SK-N-SH (cell line): ENCODE measurements around the gene PUSL1. TPM values are rescaled to one million over a fixed set of nuclear protein-coding genes. Genes with fewer than 3 reads are reported as not detected.

Experiments used
- CTCF ChIP-seq: fragments of 200-600 bp; sonication (generic); IDR thresholded peaks from 2 replicates; pipeline ENCODE4 v1.6.1; 2017; ENCODE audit warnings: antibody characterized with exemption, mild to moderate bottlenecking, moderate library complexity
- EP300 ChIP-seq, 2 experiments: IDR thresholded peaks; 2 replicates each; pipeline versions ENCODE4 v1.4.0 to v1.6.1; 2012; ENCODE audit warnings: borderline replicate concordance in 1 of 2, low read depth in 1 of 2, low read length in 1 of 2
- FOSL2 ChIP-seq: IDR thresholded peaks from 2 replicates; pipeline ENCODE4 v1.4.0; 2012; ENCODE audit warnings: low read depth, mild to moderate bottlenecking, moderate library complexity, borderline replicate concordance
- FOXM1 ChIP-seq: IDR thresholded peaks from 2 replicates; pipeline ENCODE4 v1.4.0; 2012; ENCODE audit warnings: low read depth, mild to moderate bottlenecking
- GATA2 ChIP-seq: sonication (generic); formaldehyde crosslinking; IDR thresholded peaks from 2 replicates; pipeline ENCODE4 v1.5.0; 2020; ENCODE audit warnings: mild to moderate bottlenecking, missing genetic modification reagents
- IRF3 ChIP-seq: fragments of 150-350 bp; IDR thresholded peaks from 2 replicates; pipeline ENCODE4 v1.6.1; 2016; ENCODE audit warnings: mild to moderate bottlenecking, low read depth, low read length
- MEF2A ChIP-seq: IDR thresholded peaks from 2 replicates; pipeline ENCODE4 v1.4.0; 2012; ENCODE audit warnings: low read depth, borderline replicate concordance
- MXI1 ChIP-seq: IDR thresholded peaks from 2 replicates; pipeline ENCODE4 v1.6.1; 2012; ENCODE audit warnings: mild to moderate bottlenecking, low read depth, low read length, improper control_type of control experiment
- NFIC ChIP-seq: IDR thresholded peaks from 2 replicates; pipeline ENCODE4 v1.4.0; 2012; ENCODE audit warnings: borderline replicate concordance
- SIN3A ChIP-seq: IDR thresholded peaks from 2 replicates; pipeline ENCODE4 v1.6.1; 2012; ENCODE audit warnings: low read depth, mild to moderate bottlenecking, low read length, moderate library complexity, borderline replicate concordance
- SMC3 ChIP-seq: IDR thresholded peaks from 2 replicates; pipeline ENCODE4 v1.6.1; 2012; ENCODE audit warnings: low read depth, low read length, improper control_type of control experiment
- TAF1 ChIP-seq: IDR thresholded peaks from 2 replicates; pipeline ENCODE4 v1.6.1; 2012; ENCODE audit warnings: low read depth, mild to moderate bottlenecking, low read length, moderate library complexity, borderline replicate concordance
- TCF12 ChIP-seq: IDR thresholded peaks from 2 replicates; pipeline ENCODE4 v1.4.0; 2012
- USF1 ChIP-seq: IDR thresholded peaks from 2 replicates; pipeline ENCODE4 v1.4.0; 2012; ENCODE audit warnings: low read depth, borderline replicate concordance
- ZBTB33 ChIP-seq: IDR thresholded peaks from 2 replicates; pipeline ENCODE4 v1.4.0; 2012; ENCODE audit warnings: low read depth, borderline replicate concordance
- polyA plus RNA-seq, 3 experiments: library from polyadenylated mRNA; depleted of rRNA; stranded (reverse); fragments of >200 nt; gene quantifications; 2 replicates each; pipeline ENCODE4 v1.2.3, GENCODE V29; 2012
- small RNA-seq, 7 experiments: library from RNA; depleted of rRNA; stranded (forward); fragments of <200 nt; gene quantifications; one replicate each; pipeline ENCODE3, GENCODE V24; 2012
- TF ChIP-seq, protein P1 (sequence below): IDR thresholded peaks from 2 replicates; pipeline ENCODE4 v1.4.0; 2012; ENCODE audit warnings: low read depth
- TF ChIP-seq, protein P2 (sequence below): IDR thresholded peaks from 2 replicates; pipeline ENCODE4; 2012

Gene PUSL1
- polyA plus RNA-seq, 1 of the 3 experiments (the other 2 are of a cell fraction) = 19.0 TPM

DNA sequence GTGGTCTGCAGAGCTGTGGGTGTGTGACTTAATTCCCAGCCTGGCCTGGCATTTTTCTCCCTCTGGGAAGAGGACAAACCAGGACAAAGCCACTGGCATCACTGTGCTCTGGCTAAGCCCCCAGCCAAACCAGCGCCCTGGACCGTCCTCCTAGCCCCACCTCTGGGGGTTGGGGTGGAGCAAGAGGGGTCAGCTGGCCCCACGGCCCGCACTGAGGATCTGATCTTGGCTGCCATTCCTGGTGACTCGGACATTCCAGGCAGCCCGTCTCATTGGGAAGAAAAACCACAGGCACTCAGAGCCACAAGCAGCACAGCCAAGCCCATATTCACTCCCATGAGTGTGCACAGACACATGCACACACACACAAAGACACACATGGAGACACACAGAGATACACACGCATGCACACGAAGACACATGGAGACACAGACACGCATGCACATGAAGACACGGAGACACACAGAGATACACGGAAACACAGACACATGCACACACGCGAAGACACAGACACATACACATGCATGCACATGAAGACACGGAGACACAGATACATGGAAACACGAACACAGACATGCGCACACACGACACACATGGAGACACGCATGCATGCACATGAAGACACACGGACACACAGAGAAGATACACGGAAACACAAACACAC lies 52.2 kb downstream of the PUSL1 start (continued):
- TF ChIP-seq CTCF = no peak
- peak; percentile 68; the same call in 1 of the 2 replicates for TF ChIP-seq USF1
- TF ChIP-seq GATA2 (CRISPR knock-in tag) = no peak
- no peak for TF ChIP-seq ZBTB33
- TF ChIP-seq, protein P1, sequence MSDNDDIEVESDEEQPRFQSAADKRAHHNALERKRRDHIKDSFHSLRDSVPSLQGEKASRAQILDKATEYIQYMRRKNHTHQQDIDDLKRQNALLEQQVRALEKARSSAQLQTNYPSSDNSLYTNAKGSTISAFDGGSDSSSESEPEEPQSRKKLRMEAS = peak; percentile 53; the same call in 1 of the 2 replicates
- TF ChIP-seq MXI1 = no peak
- peak; percentile 90; the same call in 1 of the 2 replicates for TF ChIP-seq FOSL2
- TF ChIP-seq, protein P2, sequence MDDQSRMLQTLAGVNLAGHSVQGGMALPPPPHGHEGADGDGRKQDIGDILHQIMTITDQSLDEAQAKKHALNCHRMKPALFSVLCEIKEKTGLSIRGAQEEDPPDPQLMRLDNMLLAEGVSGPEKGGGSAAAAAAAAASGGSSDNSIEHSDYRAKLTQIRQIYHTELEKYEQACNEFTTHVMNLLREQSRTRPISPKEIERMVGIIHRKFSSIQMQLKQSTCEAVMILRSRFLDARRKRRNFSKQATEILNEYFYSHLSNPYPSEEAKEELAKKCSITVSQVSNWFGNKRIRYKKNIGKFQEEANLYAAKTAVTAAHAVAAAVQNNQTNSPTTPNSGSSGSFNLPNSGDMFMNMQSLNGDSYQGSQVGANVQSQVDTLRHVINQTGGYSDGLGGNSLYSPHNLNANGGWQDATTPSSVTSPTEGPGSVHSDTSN = peak; percentile 52
- TF ChIP-seq TCF12 = peak; percentile 68
- TF ChIP-seq SIN3A = peak; percentile 44; the same call in 1 of the 2 replicates
- no peak for TF ChIP-seq SMC3
- no peak for TF ChIP-seq IRF3
- no peak for TF ChIP-seq FOXM1
- TF ChIP-seq NFIC = peak; percentile 90
- peak; percentile 17; the same call in 1 of the 2 replicates for TF ChIP-seq TAF1
- TF ChIP-seq EP300 (IDR thresholded peaks at IDR 0.05; ENCODE audit: borderline replicate concordance in 1 of 2, low read depth in 1 of 2, low read length in 1 of 2) = peak in 1 of 2 experiments; percentile 63; a peak in 1 of 4 replicates
- no peak for TF ChIP-seq MEF2A

Small RNA genes within 50 kb of the gene (small RNA-seq; reads per million reads assigned to genes)
- 0 to 1.4 (median 0) reads per million in 7 experiments for gene MIR6726

Other genes with a start within 250 kb of the PUSL1 start
- not detected in 2 replicates for gene RNF223, start 234.3 kb upstream of the PUSL1 start, polyA plus RNA-seq (2012; rRNA removed)
- 10.1 and 10.2 TPM in 2 replicates for gene C1orf159, start 192.5 kb upstream of the PUSL1 start, polyA plus RNA-seq (2012; rRNA removed)
- gene TTLL10, start 134.7 kb upstream of the PUSL1 start, polyA plus RNA-seq (2012; rRNA removed) = not detected in 2 replicates
- gene TNFRSF18, start 102.0 kb upstream of the PUSL1 start, polyA plus RNA-seq (2012; rRNA removed) = 0.05 TPM in 1 of 2 replicates, not detected in the other
- not detected in 2 replicates for gene TNFRSF4, start 94.4 kb upstream of the PUSL1 start, polyA plus RNA-seq (2012; rRNA removed)
- 182 and 265 TPM in 2 replicates for gene SDF4, start 76.6 kb upstream of the PUSL1 start, polyA plus RNA-seq (2012; rRNA removed)
- gene B3GALT6, start 76.4 kb upstream of the PUSL1 start, polyA plus RNA-seq (2012; rRNA removed) = 32.0 and 38.8 TPM in 2 replicates
- 0.59 TPM in 1 of 2 replicates, not detected in the other for gene C1QTNF12, start 61.9 kb upstream of the PUSL1 start, polyA plus RNA-seq (2012; rRNA removed)
- gene UBE2J2, start 34.7 kb upstream of the PUSL1 start, polyA plus RNA-seq (2012; rRNA removed) = 31.8 and 47.5 TPM in 2 replicates
- 2.6 and 2.9 TPM in 2 replicates for gene SCNN1D, start 28.2 kb upstream of the PUSL1 start, polyA plus RNA-seq (2012; rRNA removed)
- 51.7 and 66.4 TPM in 2 replicates for gene ACAP3, start 667 bp upstream of the PUSL1 start, polyA plus RNA-seq (2012; rRNA removed)
- 137 and 141 TPM in 2 replicates for gene INTS11, start 16.1 kb downstream of the PUSL1 start, polyA plus RNA-seq (2012; rRNA removed)
- 12.3 and 13.4 TPM in 2 replicates for gene CPTP, start 16.2 kb downstream of the PUSL1 start, polyA plus RNA-seq (2012; rRNA removed)
- 0.06 and 0.08 TPM in 2 replicates for gene TAS1R3, start 22.7 kb downstream of the PUSL1 start, polyA plus RNA-seq (2012; rRNA removed)
- gene DVL1, start 40.8 kb downstream of the PUSL1 start, polyA plus RNA-seq (2012; rRNA removed) = 31.3 and 32.0 TPM in 2 replicates
- gene MXRA8, start 50.0 kb downstream of the PUSL1 start, polyA plus RNA-seq (2012; rRNA removed) = 2.5 and 3.8 TPM in 2 replicates
- gene AURKAIP1, start 66.6 kb downstream of the PUSL1 start, polyA plus RNA-seq (2012; rRNA removed) = 175 and 214 TPM in 2 replicates
- 362 and 475 TPM in 2 replicates for gene CCNL2, start 90.7 kb downstream of the PUSL1 start, polyA plus RNA-seq (2012; rRNA removed)
- gene MRPL20, start 98.7 kb downstream of the PUSL1 start, polyA plus RNA-seq (2012; rRNA removed) = 159 and 210 TPM in 2 replicates
- 0.06 and 0.07 TPM in 2 replicates for gene ANKRD65, start 112.7 kb downstream of the PUSL1 start, polyA plus RNA-seq (2012; rRNA removed)
- 5.3 and 7.4 TPM in 2 replicates for gene VWA1, start 127.1 kb downstream of the PUSL1 start, polyA plus RNA-seq (2012; rRNA removed)
- 0.38 and 0.49 TPM in 2 replicates for gene ATAD3C, start 141.1 kb downstream of the PUSL1 start, polyA plus RNA-seq (2012; rRNA removed)
- 47.6 and 71.6 TPM in 2 replicates for gene ATAD3B, start 163.2 kb downstream of the PUSL1 start, polyA plus RNA-seq (2012; rRNA removed)
- gene ATAD3A, start 203.6 kb downstream of the PUSL1 start, polyA plus RNA-seq (2012; rRNA removed) = 34.1 and 40.2 TPM in 2 replicates
- gene TMEM240, start 232.0 kb downstream of the PUSL1 start, polyA plus RNA-seq (2012; rRNA removed) = 6.5 and 8.1 TPM in 2 replicates